ENCODE measurements around the gene PYROXD2.

PYROXD2 gene

DNA sequence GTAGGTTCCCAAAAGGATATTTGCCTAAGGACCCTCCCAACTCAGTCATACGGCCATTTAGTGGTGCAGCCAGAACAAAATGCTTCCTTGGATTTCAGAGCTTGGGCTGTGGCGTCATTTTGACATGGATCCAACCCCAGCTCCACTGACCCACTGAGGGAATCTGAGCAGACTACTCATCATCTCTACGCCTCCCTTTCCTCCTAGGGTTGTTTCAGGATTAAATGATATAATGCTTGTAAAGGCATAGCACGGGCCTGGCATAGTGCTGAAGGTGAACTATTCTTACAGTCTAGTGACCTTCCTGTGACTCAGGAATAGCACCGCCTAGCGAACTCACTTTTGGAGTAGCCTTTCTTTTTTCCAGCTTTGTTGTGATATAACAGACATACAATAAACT is 76.7 kb downstream of the PYROXD2 start:
- Histone ChIP-seq H3K4me1 (ENCODE audit: control insufficient read depth in 1 of 2, insufficient read depth in 1 of 2, low read depth in 1 of 2, low read length in 1 of 2) (no peaks in the 10 kb centered on the region), H3K36me3 (no peaks in the 10 kb centered on the region), H3K4me3 (ENCODE audit: low read depth in 1 of 2, low read length in 1 of 2) (no peak overlapping the region), H3K9me3 (no peaks in the 10 kb centered on the region), H3K27me3 (no peaks in the 10 kb centered on the region), H3K27ac (no peak overlapping the region)
- TF ChIP-seq, protein P1, sequence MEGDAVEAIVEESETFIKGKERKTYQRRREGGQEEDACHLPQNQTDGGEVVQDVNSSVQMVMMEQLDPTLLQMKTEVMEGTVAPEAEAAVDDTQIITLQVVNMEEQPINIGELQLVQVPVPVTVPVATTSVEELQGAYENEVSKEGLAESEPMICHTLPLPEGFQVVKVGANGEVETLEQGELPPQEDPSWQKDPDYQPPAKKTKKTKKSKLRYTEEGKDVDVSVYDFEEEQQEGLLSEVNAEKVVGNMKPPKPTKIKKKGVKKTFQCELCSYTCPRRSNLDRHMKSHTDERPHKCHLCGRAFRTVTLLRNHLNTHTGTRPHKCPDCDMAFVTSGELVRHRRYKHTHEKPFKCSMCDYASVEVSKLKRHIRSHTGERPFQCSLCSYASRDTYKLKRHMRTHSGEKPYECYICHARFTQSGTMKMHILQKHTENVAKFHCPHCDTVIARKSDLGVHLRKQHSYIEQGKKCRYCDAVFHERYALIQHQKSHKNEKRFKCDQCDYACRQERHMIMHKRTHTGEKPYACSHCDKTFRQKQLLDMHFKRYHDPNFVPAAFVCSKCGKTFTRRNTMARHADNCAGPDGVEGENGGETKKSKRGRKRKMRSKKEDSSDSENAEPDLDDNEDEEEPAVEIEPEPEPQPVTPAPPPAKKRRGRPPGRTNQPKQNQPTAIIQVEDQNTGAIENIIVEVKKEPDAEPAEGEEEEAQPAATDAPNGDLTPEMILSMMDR (IDR thresholded peaks at IDR 0.05): no peak

DNA sequence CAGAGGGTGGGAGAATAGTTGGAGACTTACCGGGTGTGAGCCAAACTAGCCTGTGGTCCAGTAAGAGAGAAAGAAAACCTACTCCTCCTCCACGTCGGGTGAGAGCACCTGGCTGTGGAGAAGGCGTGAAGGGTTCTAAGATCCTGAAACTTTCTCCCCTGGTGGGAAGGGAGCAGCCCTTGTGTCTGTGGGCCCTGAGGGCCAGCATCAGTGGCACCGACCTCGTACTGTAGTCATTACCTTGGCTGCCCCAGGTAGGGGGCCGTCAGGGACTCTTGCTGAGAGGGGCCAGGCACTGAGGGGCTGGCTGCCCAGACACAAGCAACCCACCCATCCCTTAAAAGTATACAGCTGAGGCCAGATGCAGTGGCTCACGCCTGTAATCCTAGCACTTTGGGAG is 77.5 kb downstream of the PYROXD2 start:
- Histone ChIP-seq H3K36me3 (no peaks in the 10 kb centered on the region), H3K4me1 (ENCODE audit: control insufficient read depth in 1 of 2, insufficient read depth in 1 of 2, low read depth in 1 of 2, low read length in 1 of 2) (no peaks in the 10 kb centered on the region), H3K27me3 (no peaks in the 10 kb centered on the region), H3K9me3 (no peaks in the 10 kb centered on the region), H3K27ac (no peak overlapping the region), H3K4me3 (ENCODE audit: low read depth in 1 of 2, low read length in 1 of 2) (no peak overlapping the region)
- TF ChIP-seq, protein P1 (IDR thresholded peaks at IDR 0.05): no peak

Measured in neutrophil (primary cell).